ENCODE measurements around the gene TMEM121.

- TF ChIP-seq CTCF (conservative IDR thresholded peaks at IDR 0.05; ENCODE audit: low read depth, low read length) (no peak), EZH2 (IDR thresholded peaks at IDR 0.05; ENCODE audit: low read length, unreplicated experiment) (no peak)
Measured at GRCh38 chr14:105494606-105494929, 31.8 kb upstream of the TMEM121 start.

Measured in PC-3 (cell line).